ENCODE measurements around the gene WFDC5.
"Not testable (repeated sequence)": the region's sequence is repeated elsewhere in the genome, so short reads cannot be mapped to it uniquely, and the experiment has no call there.

WFDC5 gene, protein sequence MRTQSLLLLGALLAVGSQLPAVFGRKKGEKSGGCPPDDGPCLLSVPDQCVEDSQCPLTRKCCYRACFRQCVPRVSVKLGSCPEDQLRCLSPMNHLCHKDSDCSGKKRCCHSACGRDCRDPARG

DNA sequence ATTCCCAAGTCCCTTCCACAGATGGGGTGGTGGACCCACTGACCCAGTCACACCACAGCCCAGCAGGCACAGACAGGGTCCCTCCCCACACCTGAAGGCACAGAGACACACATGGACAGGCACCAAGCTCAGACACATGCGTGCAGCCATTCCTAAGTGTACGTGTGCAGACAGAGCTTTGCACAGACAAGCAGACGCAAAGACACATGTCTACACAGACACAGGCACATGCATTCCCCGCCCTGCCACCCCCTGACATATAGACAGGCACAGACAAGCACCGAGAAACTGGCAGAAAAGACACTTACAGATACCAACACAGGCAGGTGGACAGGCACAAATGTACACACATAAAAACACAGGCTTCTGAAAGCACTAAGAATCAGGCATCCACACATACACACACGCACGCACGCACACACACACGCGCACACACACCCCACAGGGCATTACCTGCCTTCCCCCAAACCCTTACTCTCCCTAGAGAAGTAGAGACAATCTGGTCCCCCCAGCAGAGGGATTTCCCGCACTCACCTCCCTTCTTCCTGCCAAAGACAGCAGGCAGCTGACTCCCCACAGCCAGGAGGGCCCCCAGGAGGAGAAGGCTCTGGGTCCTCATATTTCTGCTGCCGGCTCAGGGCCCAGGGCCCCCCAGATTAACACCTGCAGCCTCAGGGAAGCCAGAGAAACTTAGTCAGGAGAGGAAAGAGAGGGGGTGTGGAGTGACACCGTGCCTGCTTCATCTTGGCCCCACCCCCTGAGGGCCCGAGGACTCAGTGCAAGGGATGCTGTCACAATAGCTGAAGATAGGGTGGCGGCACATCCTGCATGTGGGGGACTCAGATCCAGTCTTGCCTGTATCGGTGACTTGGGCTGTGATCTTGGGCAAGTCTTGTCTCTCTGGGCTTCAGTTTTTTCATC is at the start of gene WFDC5:
Gene WFDC5 (minus strand): TSS at position 710 of the 921 bp plus-strand sequence. CDS start 91 bp downstream, at position 619.
- no peaks in the 10 kb centered on the region for H3K36me3 Mint-ChIP-seq (ENCODE audit: low read depth)
- H3K4me3 Mint-ChIP-seq: no peak within 1 kb of the TSS
- H3K9me3 Mint-ChIP-seq: no peaks in the 10 kb centered on the region
- no peaks in the 10 kb centered on the region for H3K4me1 Mint-ChIP-seq (ENCODE audit: low read depth)
- DNase-seq (ENCODE audit: low spot score): no peak
- H3K27ac Mint-ChIP-seq: no peak within 1 kb of the TSS
- H3K27me3 Mint-ChIP-seq (ENCODE audit: low read depth): peaks cover 9% of the 10 kb centered on the region

DNA sequence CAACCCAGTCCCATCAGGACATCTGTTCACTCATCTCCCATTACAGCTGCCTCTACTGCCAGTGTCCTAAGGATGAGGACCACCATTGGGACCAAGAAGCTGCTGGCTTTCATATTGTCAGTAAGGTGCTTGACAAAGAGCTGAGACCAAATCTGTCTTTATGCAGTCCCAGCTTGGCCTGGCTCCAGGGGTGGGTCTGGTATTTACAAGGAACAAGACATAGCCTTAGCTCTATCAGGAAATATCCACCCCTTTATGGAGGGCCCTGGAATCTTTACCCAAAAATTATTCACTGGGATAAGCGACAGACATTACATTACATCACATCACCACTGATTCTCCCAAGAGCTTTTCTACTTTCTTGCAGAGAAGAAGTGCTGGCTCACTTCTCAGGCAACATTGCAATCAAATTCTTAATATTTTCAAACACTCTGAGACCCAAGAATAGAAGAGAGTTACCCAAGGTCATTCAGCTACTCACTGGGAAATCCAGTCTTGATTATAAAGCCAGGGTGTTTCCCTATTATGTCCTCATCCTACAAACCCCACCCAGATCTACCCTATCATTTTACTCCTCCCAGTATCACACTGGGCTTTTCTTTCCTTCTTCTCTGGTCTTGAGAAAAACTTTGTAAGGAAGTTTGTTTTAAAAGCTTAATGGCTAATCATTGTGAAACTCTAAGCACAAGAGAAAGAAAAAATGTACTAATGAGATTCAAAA is 48.3 kb upstream of the WFDC5 start:
- peaks cover 24% of the 10 kb centered on the region for H3K27me3 Mint-ChIP-seq (ENCODE audit: low read depth)
- DNase-seq (ENCODE audit: low spot score): no peak
- H3K4me1 Mint-ChIP-seq (ENCODE audit: low read depth): no peaks in the 10 kb centered on the region
- H3K4me3 Mint-ChIP-seq: no peak overlapping the region
- H3K9me3 Mint-ChIP-seq: peaks cover 20% of the 10 kb centered on the region
- H3K36me3 Mint-ChIP-seq (ENCODE audit: low read depth): no peaks in the 10 kb centered on the region
- no peak overlapping the region for H3K27ac Mint-ChIP-seq

DNA sequence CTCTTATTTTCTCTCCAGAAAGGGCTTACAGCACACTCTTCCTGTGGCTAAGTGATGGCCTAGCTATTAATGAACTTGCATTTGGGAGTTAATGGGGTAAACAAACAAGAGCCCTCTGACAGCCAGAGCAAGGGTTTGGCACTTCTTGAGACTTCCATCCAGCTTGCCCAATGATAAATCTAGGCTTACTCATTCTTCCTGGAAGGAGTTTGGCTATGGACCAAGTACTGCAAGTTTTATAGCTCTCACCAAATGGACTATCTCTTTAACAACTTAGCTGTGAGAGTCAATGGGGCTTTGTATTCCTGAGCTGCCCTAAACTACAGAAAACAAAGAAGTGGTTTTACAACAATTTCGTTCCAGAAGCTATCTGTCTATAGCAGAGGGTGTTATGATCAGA is 43.0 kb upstream of the WFDC5 start:
- Mint-ChIP-seq H3K9me3 (peaks cover 15% of the 10 kb centered on the region), H3K36me3 (ENCODE audit: low read depth) (no peaks in the 10 kb centered on the region), H3K27ac (no peak overlapping the region), H3K4me3 (no peak overlapping the region), H3K27me3 (ENCODE audit: low read depth) (peaks cover 8% of the 10 kb centered on the region), H3K4me1 (ENCODE audit: low read depth) (no peaks in the 10 kb centered on the region)
- DNase-seq (ENCODE audit: low spot score): no peak

DNA sequence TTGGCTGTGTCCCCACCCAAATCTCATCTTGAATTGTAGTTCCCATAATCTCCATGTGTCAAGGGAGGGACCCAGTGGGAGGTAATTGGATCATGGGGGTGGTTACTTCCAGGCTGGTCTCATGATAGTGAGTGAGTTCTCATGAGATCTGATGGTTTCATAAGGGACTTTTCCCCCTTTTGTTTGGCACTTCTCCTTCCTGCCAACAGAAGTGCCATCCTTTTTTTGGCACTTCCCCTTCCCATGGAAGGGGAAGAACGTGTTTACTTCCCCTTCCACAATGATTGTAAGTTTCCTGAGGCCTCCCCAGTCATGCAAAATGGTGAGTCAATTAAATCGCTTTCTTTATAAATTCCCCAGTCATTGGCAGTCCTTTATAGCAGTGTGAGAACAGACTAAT is 41.7 kb upstream of the WFDC5 start:
- no peak for DNase-seq (ENCODE audit: low spot score)
- Mint-ChIP-seq H3K27ac (no peak overlapping the region), H3K4me1 (ENCODE audit: low read depth) (no peaks in the 10 kb centered on the region), H3K36me3 (ENCODE audit: low read depth) (no peaks in the 10 kb centered on the region), H3K4me3 (no peak overlapping the region), H3K9me3 (peaks cover 7% of the 10 kb centered on the region), H3K27me3 (ENCODE audit: low read depth) (peaks cover 10% of the 10 kb centered on the region)

DNA sequence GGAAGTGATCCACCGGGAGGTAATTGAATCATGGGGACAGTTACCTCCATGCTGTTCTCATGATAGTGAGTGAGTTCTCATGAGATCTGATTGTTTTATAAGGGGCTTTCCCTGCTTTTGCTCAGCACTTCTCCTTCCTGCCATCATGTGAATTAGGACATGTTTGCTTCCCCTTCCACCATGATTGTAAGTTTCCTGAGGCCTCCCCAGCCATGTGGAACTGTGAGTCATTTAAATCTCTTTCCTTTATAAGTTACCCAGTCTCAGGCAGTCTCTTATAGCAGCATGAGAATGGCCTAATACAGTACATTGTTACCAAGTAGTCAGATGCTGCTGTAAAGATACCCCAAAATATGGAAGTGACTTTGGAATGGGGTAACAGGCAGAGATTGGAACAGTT is 39.8 kb upstream of the WFDC5 start:
- not testable (repeated sequence) for DNase-seq (ENCODE audit: low spot score); H3K36me3 Mint-ChIP-seq (ENCODE audit: low read depth); H3K9me3 Mint-ChIP-seq; H3K4me3 Mint-ChIP-seq; H3K27me3 Mint-ChIP-seq (ENCODE audit: low read depth); H3K4me1 Mint-ChIP-seq (ENCODE audit: low read depth); H3K27ac Mint-ChIP-seq

DNA sequence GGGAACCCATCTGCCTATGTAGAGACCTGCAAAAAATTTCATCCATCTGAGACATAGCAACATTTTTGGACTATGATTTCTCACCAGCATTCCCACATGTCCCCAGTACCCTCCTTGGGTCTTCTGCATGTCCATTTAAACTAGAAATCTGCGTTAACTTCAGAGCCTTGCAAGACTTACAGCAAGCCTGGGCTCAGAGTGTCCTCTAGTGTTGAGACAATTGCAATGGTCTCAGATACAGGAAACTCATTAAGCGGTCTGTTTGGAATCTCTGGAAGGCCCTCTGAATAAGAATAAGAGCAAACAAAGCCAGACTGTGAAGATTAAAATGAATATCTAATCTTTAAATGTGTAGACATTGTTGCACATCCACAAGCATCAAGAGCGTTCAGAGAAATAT is 39.2 kb upstream of the WFDC5 start:
- Mint-ChIP-seq H3K27ac (no peak overlapping the region), H3K4me3 (no peak overlapping the region), H3K4me1 (ENCODE audit: low read depth) (no peaks in the 10 kb centered on the region), H3K9me3 (peaks cover 6% of the 10 kb centered on the region), H3K36me3 (ENCODE audit: low read depth) (no peaks in the 10 kb centered on the region), H3K27me3 (ENCODE audit: low read depth) (peaks cover 8% of the 10 kb centered on the region)
- no peak for DNase-seq (ENCODE audit: low spot score)

DNA sequence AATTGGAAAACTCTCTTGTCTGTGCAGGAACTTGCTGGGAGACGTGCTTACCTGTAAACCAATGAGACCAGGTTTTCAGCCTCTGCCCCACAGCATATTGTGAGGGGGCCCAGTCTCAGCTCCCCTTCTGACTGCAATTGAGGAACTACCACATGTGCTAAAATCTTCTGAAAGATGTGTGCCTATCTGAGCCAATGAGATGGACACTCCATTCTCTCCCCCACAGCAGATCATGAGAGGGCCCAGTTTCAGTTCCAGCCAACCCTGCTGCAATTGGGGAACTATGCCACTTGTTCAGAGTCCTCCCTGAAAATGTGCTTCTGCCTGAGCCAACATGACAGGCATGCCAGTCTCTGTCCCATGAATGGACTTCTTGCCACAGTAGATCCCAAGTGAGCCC is 38.8 kb upstream of the WFDC5 start:
- no peaks in the 10 kb centered on the region for H3K36me3 Mint-ChIP-seq (ENCODE audit: low read depth)
- no peak overlapping the region for H3K27ac Mint-ChIP-seq
- peaks cover 1% of the 10 kb centered on the region for H3K9me3 Mint-ChIP-seq
- H3K4me1 Mint-ChIP-seq (ENCODE audit: low read depth): no peaks in the 10 kb centered on the region
- peaks cover 8% of the 10 kb centered on the region for H3K27me3 Mint-ChIP-seq (ENCODE audit: low read depth)
- H3K4me3 Mint-ChIP-seq: no peak overlapping the region
- no peak for DNase-seq (ENCODE audit: low spot score)

DNA sequence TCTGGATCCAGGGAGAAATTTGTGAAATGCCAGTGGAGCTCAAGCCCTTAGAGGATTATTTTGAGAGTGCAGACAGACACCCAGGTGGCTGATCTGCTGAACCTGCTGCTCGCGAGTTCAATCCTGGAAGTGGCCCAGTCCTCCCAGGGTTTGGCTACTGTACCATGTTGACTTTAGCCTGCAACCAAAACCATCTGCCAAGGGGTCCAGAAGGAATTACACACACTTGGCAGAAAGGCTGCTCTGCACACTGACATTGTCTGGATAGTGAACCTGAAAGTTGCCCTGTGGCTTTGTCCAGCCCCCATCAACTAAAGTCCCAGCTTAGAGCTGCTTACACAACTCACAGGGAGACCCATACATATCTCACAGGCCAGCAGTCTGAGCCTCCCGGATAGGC is 38.2 kb upstream of the WFDC5 start:
- Mint-ChIP-seq H3K4me1 (ENCODE audit: low read depth) (no peaks in the 10 kb centered on the region), H3K9me3 (no peaks in the 10 kb centered on the region), H3K27me3 (ENCODE audit: low read depth) (peaks cover 11% of the 10 kb centered on the region), H3K27ac (no peak overlapping the region), H3K36me3 (ENCODE audit: low read depth) (no peaks in the 10 kb centered on the region), H3K4me3 (no peak overlapping the region)
- no peak for DNase-seq (ENCODE audit: low spot score)

DNA sequence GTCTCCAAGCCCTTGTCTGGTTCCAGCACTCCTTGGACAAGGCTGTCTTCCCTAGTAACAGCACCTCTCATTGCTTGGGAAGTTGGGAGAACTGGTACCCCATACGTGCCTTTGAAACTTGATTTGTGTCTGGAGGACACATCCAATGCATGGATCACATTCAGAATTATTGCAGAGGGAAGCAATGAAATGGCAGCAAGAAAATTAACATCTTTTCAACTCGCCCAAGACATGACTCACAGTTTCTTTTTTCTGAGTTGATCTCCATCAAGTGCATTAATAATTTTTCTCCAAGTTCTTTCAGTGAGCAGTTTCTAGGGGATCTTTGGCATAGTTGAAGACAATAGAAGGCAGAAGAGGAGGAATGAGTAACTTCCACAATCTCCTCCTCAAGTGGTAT is 37.4 kb upstream of the WFDC5 start:
- H3K27ac Mint-ChIP-seq: no peak overlapping the region
- DNase-seq (ENCODE audit: low spot score): no peak

DNA sequence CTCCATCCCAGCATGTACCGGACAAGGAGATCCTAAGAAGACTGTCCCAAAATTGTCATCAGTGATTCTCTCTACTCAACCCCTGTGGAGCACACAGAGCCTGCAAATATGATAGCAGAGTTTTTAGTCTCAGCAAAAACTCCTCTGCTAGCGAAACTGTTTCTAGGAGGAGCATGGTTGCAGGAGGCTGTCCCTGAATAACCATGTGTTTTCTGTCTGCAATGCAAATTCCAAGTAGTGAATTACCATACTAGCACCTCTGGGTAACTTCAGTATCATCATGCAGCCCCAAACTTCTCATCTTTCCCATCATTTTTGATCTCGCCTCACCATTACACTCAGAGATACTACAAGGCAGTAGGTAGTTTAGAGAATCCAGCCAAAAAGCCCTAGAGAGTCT is 34.1 kb upstream of the WFDC5 start:
- Mint-ChIP-seq H3K9me3 (no peaks in the 10 kb centered on the region), H3K27ac (no peak overlapping the region), H3K4me3 (no peak overlapping the region), H3K36me3 (ENCODE audit: low read depth) (no peaks in the 10 kb centered on the region), H3K4me1 (ENCODE audit: low read depth) (no peaks in the 10 kb centered on the region), H3K27me3 (ENCODE audit: low read depth) (peaks cover 29% of the 10 kb centered on the region)
- no peak for DNase-seq (ENCODE audit: low spot score)

More for the DNA sequence above, 37.4 kb upstream of the WFDC5 start:
- H3K4me3 Mint-ChIP-seq: no peak overlapping the region
- H3K4me1 Mint-ChIP-seq (ENCODE audit: low read depth): no peaks in the 10 kb centered on the region
- H3K9me3 Mint-ChIP-seq: no peaks in the 10 kb centered on the region
- H3K36me3 Mint-ChIP-seq (ENCODE audit: low read depth): no peaks in the 10 kb centered on the region
- peaks cover 13% of the 10 kb centered on the region for H3K27me3 Mint-ChIP-seq (ENCODE audit: low read depth)

DNA sequence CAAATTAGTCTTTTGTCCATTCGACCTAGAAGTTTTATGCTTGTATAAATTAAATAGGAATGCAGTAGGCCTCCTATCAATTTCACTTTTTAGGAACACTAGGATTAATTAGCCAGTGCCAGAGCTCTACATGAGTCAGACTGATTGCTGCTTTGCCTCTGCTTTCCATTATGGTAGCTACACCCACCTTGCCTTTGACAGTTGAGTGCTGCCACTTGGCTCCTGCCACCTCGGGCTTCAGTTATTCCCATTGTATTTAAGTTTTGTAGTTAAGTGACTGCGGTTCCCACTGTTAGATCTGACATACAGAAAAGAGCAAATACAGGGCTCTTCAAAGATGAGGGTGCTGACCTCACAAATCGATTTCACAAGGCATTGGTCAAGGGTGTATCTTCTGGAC is 25.9 kb upstream of the WFDC5 start:
- Mint-ChIP-seq H3K27me3 (ENCODE audit: low read depth) (peaks cover 16% of the 10 kb centered on the region), H3K27ac (no peak overlapping the region), H3K4me1 (ENCODE audit: low read depth) (no peaks in the 10 kb centered on the region), H3K4me3 (no peak overlapping the region), H3K9me3 (no peaks in the 10 kb centered on the region), H3K36me3 (ENCODE audit: low read depth) (no peaks in the 10 kb centered on the region)
- DNase-seq (ENCODE audit: low spot score): no peak

DNA sequence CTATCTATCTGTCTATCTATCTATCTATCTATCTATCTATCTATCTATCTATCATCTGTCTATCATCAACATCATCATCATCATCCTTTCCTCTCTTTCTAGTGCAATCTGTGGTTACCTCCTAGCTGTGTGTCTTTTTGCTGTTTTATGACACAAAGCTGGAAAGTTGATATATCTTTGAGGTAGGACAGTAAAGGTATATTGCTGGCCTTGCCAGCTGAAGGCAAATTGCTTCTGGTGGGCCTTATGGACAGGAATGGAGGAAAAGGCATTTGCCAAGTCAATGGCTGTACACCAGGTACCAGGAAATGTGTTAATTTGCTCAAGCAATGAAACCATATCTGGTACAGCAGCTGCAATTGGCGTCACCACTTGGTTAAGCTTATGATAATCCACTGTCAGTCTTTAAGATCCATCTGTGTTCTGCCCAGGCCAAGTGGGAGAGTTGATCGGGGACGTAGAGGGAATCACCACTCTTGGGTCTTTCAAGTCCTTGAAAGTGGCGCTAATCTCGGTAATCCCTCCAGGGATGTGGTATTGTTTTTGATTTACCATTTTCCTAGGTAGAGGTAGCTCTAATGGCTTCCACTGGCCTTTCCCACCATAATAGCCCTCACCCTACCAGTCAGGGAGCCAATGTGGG is 24.9 kb upstream of the WFDC5 start:
- H3K36me3 Mint-ChIP-seq (ENCODE audit: low read depth); H3K4me1 Mint-ChIP-seq (ENCODE audit: low read depth); H3K27me3 Mint-ChIP-seq (ENCODE audit: low read depth); H3K27ac Mint-ChIP-seq; H3K9me3 Mint-ChIP-seq; DNase-seq (ENCODE audit: low spot score); H3K4me3 Mint-ChIP-seq: not testable (repeated sequence)

DNA sequence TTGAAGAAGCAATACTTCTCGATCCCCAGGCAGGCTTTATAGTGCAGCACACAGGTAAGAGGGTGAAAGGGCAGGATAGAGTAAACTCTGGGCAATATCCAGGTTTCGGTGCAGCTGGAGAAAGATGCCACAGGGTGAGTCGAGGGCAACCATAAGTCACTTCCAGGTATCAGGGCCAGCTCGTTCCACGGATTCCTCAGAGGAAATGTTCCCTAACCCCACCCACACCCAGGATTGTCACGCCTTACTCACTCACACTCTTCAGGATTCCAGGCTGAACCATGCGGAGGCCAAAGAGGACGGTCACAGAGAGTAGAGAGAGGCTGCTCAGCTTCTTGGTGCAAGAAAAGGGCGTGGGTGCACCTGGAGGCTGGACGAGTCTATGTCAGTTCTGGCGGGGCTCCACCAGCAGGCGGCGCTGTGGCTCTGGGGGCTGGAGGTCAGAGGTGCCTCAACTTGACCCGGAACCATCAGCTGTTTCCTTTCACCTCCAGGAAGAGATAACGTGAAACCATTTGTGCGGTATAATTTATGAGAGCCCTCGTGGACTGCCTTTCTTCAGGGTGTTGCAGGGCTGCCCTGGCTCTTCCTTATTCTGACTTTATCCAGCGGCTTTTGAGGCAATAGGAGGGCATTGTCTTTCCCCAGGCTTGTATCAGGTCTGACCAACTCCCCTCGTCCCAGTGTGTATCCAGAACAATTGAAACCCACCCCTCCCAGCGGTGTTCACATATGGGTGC is 23.8 kb upstream of the WFDC5 start:
- Mint-ChIP-seq H3K27me3 (ENCODE audit: low read depth) (peaks cover 14% of the 10 kb centered on the region), H3K27ac (no peak overlapping the region), H3K9me3 (no peaks in the 10 kb centered on the region), H3K36me3 (ENCODE audit: low read depth) (no peaks in the 10 kb centered on the region), H3K4me3 (no peak overlapping the region), H3K4me1 (ENCODE audit: low read depth) (no peaks in the 10 kb centered on the region)
- DNase-seq (ENCODE audit: low spot score): peak; percentile 52
